Thoracic aorta (tissue), 2 donors: ENCODE data around the gene PDE6H. TPM values are rescaled to one million over a fixed set of nuclear protein-coding genes. Genes with fewer than 3 reads are reported as not detected.

ENCODE experiments used
- ATAC-seq: fragments of 150-250 bp; one replicate; pipeline ENCODE4 v1.8.0; 2017; ENCODE audit warnings: low read depth; ENCODE audit not compliant: insufficient number of reproducible peaks, low FRiP score
- DNase-seq: peaks from one replicate; pipeline ENCODE4 v3.0.0-alpha.2; 2020; ENCODE audit warnings: low spot score
- H3K27ac ChIP-seq, 2 donors: fragments of 200-600 bp; sonication (generic); 1 replicate in 1 of 2; 2 replicates in 1 of 2; pipeline ENCODE4 v1.5.1; 2016; ENCODE audit warnings: mild to moderate bottlenecking in 2 of 2, moderate library complexity in 2 of 2
- H3K27me3 ChIP-seq: fragments of 200-600 bp; sonication (generic); replicated peaks from 2 replicates; pipeline ENCODE4 v1.6.0; 2016; ENCODE audit warnings: mild to moderate bottlenecking; ENCODE audit not compliant: insufficient read depth
- H3K36me3 ChIP-seq: fragments of 200-600 bp; sonication (generic); one replicate; pipeline ENCODE4 v1.5.1; 2016
- H3K4me1 ChIP-seq, 2 donors: fragments of 200-600 bp; sonication (generic); 1 replicate in 1 of 2; 2 replicates in 1 of 2; pipeline versions ENCODE4 v1.5.1 to v1.6.0; 2016; ENCODE audit warnings: low read depth in 2 of 2, mild to moderate bottlenecking in 1 of 2; ENCODE audit not compliant: control insufficient read depth in 1 of 2
- H3K4me3 ChIP-seq: fragments of 200-600 bp; sonication (generic); 2 replicates; pipeline ENCODE4 v1.5.1; 2016; ENCODE audit warnings: mild to moderate bottlenecking
- H3K9me3 ChIP-seq: fragments of 200-600 bp; sonication (generic); 2 replicates; pipeline ENCODE4 v1.5.1; 2016
- total RNA-seq, 2 donors: library from RNA; depleted of rRNA; stranded (reverse); fragments of >200 nt; gene quantifications; one replicate each; pipeline versions ENCODE4 v1.1.0 to v1.2.3, GENCODE V29; 2016
- TF ChIP-seq, protein P1 (sequence below): fragments of 200-600 bp; sonication (generic); IDR thresholded peaks from one replicate; pipeline ENCODE4 v1.5.1; 2019; ENCODE audit warnings: antibody characterized with exemption

Gene PDE6H
- total RNA-seq, 2 donors from 2014 or later: not detected

DNA sequence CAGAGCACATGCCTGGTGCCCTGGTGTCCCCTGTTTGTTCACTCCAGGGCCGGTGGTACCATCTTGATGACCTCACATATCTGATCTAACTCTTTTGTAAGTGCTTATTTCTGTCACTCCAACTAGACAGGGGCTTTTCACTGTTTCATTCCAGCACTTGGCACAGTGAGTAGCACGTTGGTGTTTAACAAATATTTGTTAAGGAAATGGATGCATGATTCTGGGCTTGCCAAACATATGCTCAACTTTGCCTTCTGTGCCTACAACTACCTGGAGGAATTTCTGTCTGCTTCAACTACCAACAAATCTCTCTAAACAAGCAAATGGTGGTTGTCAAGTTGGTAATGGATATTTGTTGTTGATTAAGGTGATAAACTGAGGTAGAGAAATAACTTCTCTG, 31.6 kb downstream of the PDE6H start:
- H3K36me3 ChIP-seq: no peaks in the 10 kb centered on the region
- ATAC-seq: no peak
- DNase-seq: no peak
- no peaks in the 10 kb centered on the region for H3K9me3 ChIP-seq
- TF ChIP-seq, protein P1, sequence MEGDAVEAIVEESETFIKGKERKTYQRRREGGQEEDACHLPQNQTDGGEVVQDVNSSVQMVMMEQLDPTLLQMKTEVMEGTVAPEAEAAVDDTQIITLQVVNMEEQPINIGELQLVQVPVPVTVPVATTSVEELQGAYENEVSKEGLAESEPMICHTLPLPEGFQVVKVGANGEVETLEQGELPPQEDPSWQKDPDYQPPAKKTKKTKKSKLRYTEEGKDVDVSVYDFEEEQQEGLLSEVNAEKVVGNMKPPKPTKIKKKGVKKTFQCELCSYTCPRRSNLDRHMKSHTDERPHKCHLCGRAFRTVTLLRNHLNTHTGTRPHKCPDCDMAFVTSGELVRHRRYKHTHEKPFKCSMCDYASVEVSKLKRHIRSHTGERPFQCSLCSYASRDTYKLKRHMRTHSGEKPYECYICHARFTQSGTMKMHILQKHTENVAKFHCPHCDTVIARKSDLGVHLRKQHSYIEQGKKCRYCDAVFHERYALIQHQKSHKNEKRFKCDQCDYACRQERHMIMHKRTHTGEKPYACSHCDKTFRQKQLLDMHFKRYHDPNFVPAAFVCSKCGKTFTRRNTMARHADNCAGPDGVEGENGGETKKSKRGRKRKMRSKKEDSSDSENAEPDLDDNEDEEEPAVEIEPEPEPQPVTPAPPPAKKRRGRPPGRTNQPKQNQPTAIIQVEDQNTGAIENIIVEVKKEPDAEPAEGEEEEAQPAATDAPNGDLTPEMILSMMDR: no peak
- no peaks in the 10 kb centered on the region for H3K27me3 ChIP-seq
- H3K27ac ChIP-seq: no peak overlapping the region
- no peak overlapping the region for H3K4me3 ChIP-seq
- H3K4me1 ChIP-seq: peaks cover 2 to 26% of the 10 kb centered on the region in 2 donors

DNA sequence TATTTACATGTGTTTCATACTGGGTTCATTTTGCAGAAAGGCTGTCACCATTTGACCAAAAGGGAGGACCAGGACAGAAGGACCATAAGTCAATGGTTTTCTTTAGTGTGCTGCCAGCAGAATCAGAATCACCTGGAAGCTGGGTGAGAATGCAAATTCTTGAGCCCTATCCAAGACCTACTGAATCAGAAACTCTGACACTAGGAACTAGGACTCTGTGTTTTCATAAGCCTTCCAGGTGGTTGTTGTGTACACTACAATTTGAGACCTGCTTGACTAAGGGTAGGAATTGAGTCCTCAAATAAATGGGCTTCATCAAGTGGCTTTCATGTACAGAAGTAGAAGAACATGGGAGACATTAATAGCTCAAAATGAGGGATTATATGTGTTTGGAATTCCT, 32.2 kb downstream of the PDE6H start:
- Histone ChIP-seq H3K4me1 (peaks cover 2 to 20% of the 10 kb centered on the region in 2 donors), H3K36me3 (no peaks in the 10 kb centered on the region), H3K4me3 (no peak overlapping the region), H3K27me3 (no peaks in the 10 kb centered on the region), H3K9me3 (no peaks in the 10 kb centered on the region), H3K27ac (no peak overlapping the region)
- DNase-seq (no peak), ATAC-seq (no peak)
- TF ChIP-seq, protein P1: no peak

DNA sequence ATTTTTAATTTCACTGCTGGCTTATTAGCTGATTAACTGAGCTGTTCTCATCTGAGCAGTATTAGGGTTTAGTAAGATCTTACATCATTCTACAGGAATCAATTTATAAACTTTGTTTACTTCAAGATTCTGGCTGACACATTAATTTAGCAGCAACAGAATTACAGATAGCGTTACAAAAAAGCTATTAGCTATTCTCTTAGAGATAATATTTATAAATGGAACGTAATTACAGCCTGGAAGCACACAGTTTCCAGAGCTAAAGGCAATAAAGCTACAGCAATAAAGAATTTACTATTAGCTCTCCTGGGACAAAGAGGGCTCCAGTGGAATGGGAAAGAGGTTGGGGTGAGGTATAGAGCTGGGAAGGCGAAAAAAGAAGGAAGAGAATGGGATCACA, 34.7 kb downstream of the PDE6H start:
- Histone ChIP-seq H3K36me3 (no peaks in the 10 kb centered on the region), H3K27ac (no peak overlapping the region), H3K9me3 (no peaks in the 10 kb centered on the region), H3K4me1 (no peaks in the 10 kb centered on the region), H3K27me3 (no peaks in the 10 kb centered on the region), H3K4me3 (no peak overlapping the region)
- no peak for DNase-seq
- TF ChIP-seq, protein P1: no peak
- ATAC-seq: no peak

DNA sequence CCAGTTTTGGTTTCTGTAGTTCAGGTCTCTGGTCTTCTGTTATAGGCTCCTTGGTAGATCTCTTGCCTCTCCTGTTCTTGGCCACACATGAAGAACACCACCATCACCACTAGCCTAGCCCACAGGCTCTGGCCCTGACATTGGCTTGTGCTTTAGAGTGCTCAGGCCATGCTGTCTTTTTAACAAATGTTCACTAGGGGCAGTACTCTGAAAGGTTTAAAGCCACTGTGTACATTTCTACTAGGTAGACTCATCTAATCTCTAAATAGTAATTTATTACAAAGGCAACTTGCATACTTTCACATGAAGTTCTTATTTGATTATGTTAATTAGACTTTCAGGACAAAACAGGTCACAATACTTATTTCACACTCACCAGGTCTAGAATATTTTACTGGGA, 38.3 kb downstream of the PDE6H start:
- TF ChIP-seq, protein P1: no peak
- Histone ChIP-seq H3K27me3 (no peaks in the 10 kb centered on the region), H3K27ac (no peak overlapping the region), H3K9me3 (no peaks in the 10 kb centered on the region), H3K36me3 (no peaks in the 10 kb centered on the region), H3K4me3 (no peak overlapping the region), H3K4me1 (no peaks in the 10 kb centered on the region)
- no peak for DNase-seq
- ATAC-seq: no peak

DNA sequence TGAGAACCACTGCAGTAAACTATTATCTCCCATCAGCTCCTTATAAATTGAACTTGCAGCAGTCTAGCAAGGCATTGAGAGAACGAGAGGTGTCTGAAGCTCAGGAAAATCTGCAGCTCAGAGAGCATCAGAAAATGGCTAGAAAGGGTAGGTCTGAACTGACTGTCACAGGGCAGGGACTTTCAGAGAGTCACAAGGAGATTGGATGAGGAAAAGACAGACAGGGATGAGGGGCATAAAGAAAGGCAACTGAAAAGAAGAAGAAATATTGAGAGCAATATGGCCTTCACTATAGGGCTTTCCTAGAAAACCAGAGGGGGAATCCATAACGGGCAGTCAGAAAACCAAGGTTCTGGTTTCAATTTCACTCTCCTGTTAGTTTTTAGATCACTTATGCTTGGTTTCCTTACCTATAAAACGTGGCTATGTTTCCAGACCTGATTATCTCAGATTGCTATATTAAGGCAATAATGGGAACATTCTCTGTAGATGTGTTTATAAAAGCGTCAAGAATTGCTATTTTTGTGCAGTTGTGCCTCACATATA, 40.9 kb downstream of the PDE6H start:
- no peak for ATAC-seq
- no peaks in the 10 kb centered on the region for H3K9me3 ChIP-seq
- no peaks in the 10 kb centered on the region for H3K36me3 ChIP-seq
- no peak for DNase-seq
- H3K4me1 ChIP-seq: no peaks in the 10 kb centered on the region
- no peak overlapping the region for H3K27ac ChIP-seq
- H3K4me3 ChIP-seq: peak overlapping the region; percentile 33
- TF ChIP-seq, protein P1: no peak
- H3K27me3 ChIP-seq: no peaks in the 10 kb centered on the region
